GM20000 (cell line): ENCODE results near the gene COL8A2.

Source experiments
- DNase-seq: peaks from one replicate; pipeline ENCODE4 v3.0.0; 2012; ENCODE audit warnings: low spot score
- CTCF ChIP-seq: IDR thresholded peaks from 2 replicates; pipeline ENCODE4 v1.5.1; 2012; ENCODE audit warnings: mild to moderate bottlenecking, control low read depth; ENCODE audit errors: extremely low read depth, missing control alignments

COL8A2 gene

GRCh38 chr1:36111151-36111550, 13.9 kb downstream of the COL8A2 start:
- DNase-seq: no peak
- no peak for TF ChIP-seq CTCF

- no peak for TF ChIP-seq CTCF
- DNase-seq: no peak
Measured at GRCh38 chr1:36109041-36109679, 15.9 kb downstream of the COL8A2 start.

- DNase-seq: no peak
- TF ChIP-seq CTCF: no peak
Measured at GRCh38 chr1:36108314-36108713, 16.7 kb downstream of the COL8A2 start.

GRCh38 chr1:36107394-36107793, 17.6 kb downstream of the COL8A2 start:
- no peak for TF ChIP-seq CTCF
- no peak for DNase-seq

GRCh38 chr1:36106269-36106668, 18.8 kb downstream of the COL8A2 start:
- TF ChIP-seq CTCF: no peak
- no peak for DNase-seq

- TF ChIP-seq CTCF: no peak
- DNase-seq: no peak
Measured at GRCh38 chr1:36101546-36101945, 23.5 kb downstream of the COL8A2 start.

- no peak for TF ChIP-seq CTCF
- no peak for DNase-seq
Measured at GRCh38 chr1:36100376-36100775, 24.6 kb downstream of the COL8A2 start.
